ENCODE measurements around the gene KIAA1755. TPM values are rescaled to one million over a fixed set of nuclear protein-coding genes. Genes with fewer than 3 reads are reported as not detected.

Gene KIAA1755, protein sequence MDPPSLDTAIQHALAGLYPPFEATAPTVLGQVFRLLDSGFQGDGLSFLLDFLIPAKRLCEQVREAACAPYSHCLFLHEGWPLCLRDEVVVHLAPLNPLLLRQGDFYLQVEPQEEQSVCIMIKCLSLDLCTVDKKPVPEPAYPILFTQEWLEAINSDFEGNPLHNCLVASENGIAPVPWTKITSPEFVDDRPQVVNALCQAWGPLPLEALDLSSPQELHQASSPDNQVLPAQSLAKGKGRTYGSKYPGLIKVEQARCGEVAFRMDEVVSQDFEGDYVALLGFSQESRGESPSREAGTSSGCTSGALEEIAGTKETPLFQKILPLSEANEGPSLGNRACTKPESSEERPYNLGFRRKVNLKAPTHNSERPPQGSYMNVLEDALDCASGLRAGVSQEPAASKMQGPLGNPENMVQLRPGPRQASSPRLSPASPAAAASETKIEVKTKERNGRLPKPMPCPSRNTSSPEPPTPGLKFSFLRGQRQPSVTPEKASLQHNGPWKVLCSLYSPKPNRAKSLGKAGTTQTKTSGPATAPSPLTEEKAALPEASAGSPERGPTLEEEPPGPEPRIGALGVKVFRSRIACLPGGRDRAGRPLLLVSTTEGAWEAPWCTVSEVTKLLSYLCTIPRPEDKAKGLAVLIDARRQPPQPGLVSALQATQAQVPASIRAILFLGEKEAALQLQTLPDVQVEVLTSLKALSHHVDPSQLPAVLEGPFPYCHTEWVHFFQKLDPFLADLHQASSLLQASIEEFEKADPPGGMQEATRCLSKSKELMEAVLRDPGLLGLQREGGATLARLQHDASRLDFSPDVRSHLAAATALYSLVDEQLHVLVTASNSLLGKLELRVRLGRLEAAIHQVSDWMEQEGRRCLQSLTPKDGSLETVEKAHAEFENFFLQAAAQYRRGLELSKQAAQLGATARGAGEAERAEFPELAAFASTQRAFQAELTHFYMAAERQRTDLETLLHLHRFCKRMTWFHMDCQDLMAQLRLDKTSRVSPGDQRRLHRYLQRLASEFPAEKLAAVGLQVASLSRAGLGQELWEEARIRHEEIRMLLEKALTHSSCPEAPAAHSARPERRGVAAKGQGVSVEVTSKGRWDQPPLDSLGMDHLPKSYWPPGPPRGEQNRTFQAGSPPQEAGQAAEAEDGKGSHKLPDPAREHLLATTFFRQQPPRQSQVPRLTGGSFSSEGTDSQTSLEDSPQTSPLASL
- polyA plus RNA-seq (ENCODE audit: insufficient read length in 3 of 3) = 1 to 10 TPM; 1.9 to 2.9 (median 2.3) TPM

DNA sequence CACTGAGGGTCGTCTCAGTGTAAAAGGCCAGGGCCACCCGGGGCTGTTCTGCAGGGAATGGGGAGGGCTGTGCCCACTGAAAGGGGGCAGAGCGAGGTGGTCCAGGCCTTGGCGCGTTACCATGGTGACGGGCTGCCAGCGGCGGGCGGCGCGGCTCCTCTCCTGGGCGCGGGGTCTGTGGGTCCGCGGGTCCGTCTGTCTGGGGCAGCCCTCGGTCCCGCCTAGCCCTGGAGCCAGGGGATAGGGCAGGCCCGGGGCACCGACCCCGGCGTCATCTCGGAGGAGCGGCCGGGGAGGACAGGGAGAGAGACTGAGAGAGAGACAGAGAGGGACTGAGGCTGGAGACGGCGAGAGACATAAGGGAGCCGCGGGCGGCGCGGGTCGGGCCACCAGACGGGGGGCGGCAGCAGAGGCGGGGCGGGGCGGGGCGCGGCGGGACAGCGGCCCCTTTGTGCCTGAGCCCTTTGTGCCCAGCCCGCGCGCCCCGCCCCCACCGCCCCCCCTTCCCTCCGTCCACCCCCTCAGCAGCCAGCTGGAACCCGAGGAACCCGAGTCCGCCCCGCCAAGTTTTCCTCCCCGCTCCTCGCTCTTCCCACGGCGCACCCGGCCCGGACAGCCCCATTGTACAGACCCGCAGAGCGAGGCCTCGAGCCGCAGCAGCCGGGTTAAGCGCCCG, at the start of gene KIAA1755:
TSS of gene KIAA1755 (minus strand) at position 358 of the 676 bp plus-strand sequence. CDS start at position 123, 235 bp downstream.
- DNase-seq (ENCODE audit: low read depth in 3 of 3, low spot score in 2 of 3) = no peak

DNA sequence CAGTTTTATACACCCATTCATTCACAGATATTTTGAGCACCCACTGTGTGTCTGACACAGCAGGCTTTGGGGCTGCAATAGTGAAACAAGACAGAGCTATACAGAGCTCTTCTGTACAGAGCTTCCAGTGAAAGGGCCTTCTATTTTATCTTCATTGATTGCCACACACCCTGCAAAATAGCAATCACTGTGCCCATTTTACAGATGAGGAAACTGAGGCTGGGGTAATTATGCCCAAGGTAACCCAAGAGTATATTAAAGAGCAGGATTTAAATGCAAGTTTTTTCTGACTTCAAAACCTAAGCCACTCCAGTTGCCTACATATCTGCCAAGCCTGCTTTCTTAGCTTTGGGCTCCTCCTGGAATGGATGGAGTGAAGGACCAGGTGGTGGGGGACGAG, 47.9 kb upstream of the KIAA1755 start:
- no peak for DNase-seq (ENCODE audit: low read depth in 3 of 3, low spot score in 2 of 3)

DNA sequence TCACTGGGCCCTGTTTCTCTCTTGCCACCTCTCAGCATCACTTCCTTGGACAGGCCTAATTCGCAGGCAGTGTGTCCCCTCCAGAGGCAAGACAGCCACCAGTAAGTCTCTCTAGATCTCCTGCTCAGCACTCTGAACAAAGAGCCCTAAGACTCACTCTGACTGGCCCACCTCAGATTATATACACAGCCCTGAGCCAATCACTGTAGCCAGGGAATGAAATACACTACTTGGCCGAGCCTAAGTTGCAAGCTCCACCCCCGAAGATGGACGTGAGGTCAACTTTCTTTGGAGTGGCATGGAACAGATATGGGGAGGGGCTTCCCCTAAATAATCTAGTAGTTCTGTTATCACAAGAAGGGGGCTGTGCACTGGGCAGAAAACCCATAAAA, 47.5 kb upstream of the KIAA1755 start:
- no peak for DNase-seq (ENCODE audit: low read depth in 3 of 3, low spot score in 2 of 3)

- no peak for DNase-seq (ENCODE audit: low read depth in 3 of 3, low spot score in 2 of 3)
Measured at GRCh38 chr20:38307371-38308046, 47.0 kb upstream of the KIAA1755 start.

GRCh38 chr20:38306379-38306778, 45.8 kb upstream of the KIAA1755 start:
- no peak for DNase-seq (ENCODE audit: low read depth in 3 of 3, low spot score in 2 of 3)

GRCh38 chr20:38305541-38305940, 45.0 kb upstream of the KIAA1755 start:
- DNase-seq (ENCODE audit: low read depth in 3 of 3, low spot score in 2 of 3) = no peak

DNA sequence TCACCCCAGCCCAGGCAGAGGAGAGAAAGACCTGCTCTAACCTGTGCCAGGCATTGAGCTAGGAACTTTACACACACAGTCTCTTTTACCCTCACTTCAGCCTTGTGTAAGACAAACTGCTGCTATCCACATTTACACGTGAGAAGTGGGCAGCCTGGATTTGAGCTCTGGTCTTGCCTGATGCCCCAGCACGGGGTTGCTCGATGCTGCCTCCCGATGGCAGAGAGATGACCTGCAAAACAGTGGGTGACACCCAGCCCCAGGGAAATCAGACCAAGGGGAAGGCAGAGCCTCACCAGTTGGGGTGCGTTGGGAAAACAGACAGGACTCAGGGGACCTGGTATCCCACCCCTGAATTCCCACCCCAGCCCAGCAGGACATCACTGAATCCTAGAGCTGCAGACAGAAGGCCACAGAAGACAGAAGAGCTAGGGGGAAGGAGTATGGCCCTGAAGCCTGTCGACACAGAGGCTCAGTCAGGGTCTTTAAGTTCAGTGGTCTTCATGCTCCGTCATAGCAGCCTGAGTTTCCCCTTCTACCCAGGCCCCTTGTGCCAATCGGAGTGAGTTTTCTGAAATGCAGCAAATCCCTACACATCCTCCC, 44.4 kb upstream of the KIAA1755 start:
- DNase-seq (ENCODE audit: low read depth in 3 of 3, low spot score in 2 of 3) = no peak

GRCh38 chr20:38303908-38304379, 43.4 kb upstream of the KIAA1755 start, which contains the start of gene BPI:
TSS of gene BPI (plus strand) at chr20:38304156. CDS start at chr20:38304224, 68 bp downstream.
- DNase-seq (ENCODE audit: low read depth in 3 of 3, low spot score in 2 of 3) = no peak

- DNase-seq (ENCODE audit: low read depth in 3 of 3, low spot score in 2 of 3) = no peak
Measured at GRCh38 chr20:38302786-38303185, 42.3 kb upstream of the KIAA1755 start.

DNA sequence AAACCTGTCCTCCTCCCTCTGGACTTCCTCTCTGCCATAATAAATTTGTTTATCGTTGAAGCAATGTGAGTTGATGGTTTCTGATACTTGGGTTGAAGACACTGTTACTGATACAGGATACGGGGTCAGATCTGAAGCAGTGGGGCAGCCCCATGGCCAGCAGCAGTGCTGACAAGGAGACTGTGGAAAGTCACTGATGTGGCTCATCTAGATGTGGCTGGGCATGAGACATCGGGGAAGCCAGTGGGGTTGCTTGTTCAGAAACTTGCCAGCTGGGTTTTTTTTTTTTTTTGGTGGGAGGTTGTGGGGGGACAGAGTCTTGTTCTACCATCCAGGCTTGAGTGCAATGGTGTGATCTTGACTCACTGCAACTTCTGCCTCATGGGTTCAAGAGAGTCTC, 40.8 kb upstream of the KIAA1755 start:
- DNase-seq (ENCODE audit: low read depth in 3 of 3, low spot score in 2 of 3) = no peak

DNA sequence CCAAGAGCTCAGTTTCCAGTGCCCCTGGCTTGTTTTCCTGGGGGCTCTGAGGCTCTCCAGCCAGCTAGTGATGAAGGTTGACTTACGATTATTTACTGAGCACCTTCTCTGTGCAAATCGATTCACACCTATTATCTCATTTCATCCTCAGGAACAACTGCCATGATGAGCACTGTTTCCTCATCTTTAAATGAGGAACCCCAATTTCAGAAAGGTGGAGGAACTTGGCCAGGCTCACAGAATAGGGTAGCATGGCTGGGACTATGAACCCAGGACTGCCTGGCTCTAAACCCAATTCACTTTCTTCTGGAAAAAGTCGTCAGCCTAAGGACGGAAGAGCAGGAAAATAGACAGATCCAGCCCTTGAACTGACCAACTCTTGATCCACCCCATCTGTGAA, 39.9 kb upstream of the KIAA1755 start:
- no peak for DNase-seq (ENCODE audit: low read depth in 3 of 3, low spot score in 2 of 3)

GRCh38 chr20:38299963-38300362, 39.4 kb upstream of the KIAA1755 start:
- DNase-seq (ENCODE audit: low read depth in 3 of 3, low spot score in 2 of 3) = no peak

DNA sequence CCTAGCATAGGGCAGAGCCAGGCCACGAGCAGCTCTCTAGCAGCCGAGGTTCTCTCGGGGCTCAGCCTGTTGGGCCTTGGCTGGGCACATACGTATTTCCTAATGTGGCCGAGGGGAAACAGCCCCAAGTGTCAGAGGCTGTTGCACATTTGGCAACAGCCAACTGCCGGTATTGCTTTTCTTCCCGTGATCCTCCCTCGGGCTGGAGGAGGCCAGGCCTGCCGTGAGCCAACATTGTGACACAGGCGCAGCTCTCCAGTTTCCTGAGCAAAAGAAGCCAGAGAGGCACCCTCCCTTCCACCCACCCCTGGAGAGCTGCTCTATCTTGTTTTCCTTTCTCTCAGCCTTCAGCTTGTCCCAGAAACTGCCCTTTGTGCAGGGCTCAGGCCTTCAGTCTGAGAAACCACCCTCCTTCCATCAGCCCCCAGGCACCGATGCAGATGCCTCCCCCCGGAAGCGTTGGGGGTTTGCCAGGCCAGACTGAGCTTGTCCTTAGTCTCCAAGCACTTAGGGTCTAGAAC, 38.3 kb upstream of the KIAA1755 start:
- DNase-seq (ENCODE audit: low read depth in 3 of 3, low spot score in 2 of 3) = no peak

- no peak for DNase-seq (ENCODE audit: low read depth in 3 of 3, low spot score in 2 of 3)
Measured at GRCh38 chr20:38297916-38298674, 37.6 kb upstream of the KIAA1755 start.

DNA sequence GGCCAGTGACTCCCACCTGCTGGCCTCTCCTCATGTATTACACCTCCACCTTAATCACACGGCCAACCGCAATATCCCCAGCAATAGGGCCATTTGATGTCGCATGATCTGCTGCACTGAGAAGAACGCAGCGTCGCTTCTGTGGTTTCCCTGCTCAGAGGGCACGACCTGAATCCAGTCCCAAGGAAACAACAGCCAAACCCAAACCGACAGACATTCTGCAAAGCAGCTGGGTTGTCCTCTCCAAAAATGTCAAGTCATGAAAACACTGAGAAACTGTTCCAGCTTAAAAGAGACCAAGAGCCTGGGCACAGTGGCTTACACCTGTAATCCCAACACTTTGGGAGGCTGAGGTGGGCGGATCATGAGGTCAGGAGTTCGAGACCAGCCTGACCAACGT, 35.9 kb upstream of the KIAA1755 start:
- no peak for DNase-seq (ENCODE audit: low read depth in 3 of 3, low spot score in 2 of 3)

- DNase-seq (ENCODE audit: low read depth in 3 of 3, low spot score in 2 of 3) = no peak
Measured at GRCh38 chr20:38295811-38296210, 35.3 kb upstream of the KIAA1755 start.

- no peak for DNase-seq (ENCODE audit: low read depth in 3 of 3, low spot score in 2 of 3)
Measured at GRCh38 chr20:38294076-38294591, 33.6 kb upstream of the KIAA1755 start.

DNA sequence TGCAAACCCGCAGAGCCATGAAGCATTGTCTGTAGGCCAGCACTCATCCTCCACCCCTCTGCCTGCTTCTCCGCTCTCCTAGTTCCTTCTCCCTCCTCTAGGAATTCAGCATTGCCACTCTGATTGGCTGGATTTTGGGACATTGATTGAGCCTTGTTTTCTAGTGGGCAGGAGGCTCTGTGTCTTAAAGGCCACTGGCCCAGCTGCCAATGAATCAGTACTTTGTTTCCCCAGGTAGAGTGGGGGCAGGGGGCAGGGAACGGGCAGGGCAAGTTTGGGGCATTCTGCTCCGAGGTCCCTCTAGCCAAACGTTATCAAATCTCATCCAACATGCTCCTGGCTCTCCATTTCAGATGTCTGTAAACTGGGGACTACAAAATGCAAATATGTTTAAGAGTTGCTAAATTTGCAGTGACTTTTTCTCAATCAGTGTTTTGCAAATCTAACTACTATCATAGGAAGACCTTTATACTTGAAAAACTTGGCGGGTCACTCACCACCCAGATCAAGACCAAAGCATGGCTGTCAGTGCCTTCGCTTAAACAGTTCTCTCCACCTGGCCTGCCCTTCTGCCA, 33.0 kb upstream of the KIAA1755 start:
- no peak for DNase-seq (ENCODE audit: low read depth in 3 of 3, low spot score in 2 of 3)

Data from right renal cortex interstitium (tissue), 3 donors.